Activated T-cell treated with anti-CD3 and anti-CD28 coated beads, Interleukin-2, amount 50 U/mL, for 24 hours (primary cell): ENCODE data around the gene ANKZF1.

Experiments
- DNase-seq: peaks from one replicate; pipeline ENCODE4 v3.0.0-alpha.2; 2020
- H3K27ac Mint-ChIP-seq: 2 replicates; pipeline ENCODE4 v1.8.0; 2020; ENCODE audit warnings: mild to moderate bottlenecking, mixed read lengths
- H3K27me3 Mint-ChIP-seq: 2 replicates; pipeline ENCODE4 v1.8.0; 2020; ENCODE audit warnings: mixed read lengths
- H3K36me3 Mint-ChIP-seq: 2 replicates; pipeline ENCODE4 v1.8.0; 2020; ENCODE audit warnings: low read depth, mixed read lengths
- H3K4me1 Mint-ChIP-seq: 2 replicates; pipeline ENCODE4 v1.8.0; 2020; ENCODE audit warnings: low read depth, mixed read lengths
- H3K4me3 Mint-ChIP-seq: 2 replicates; pipeline ENCODE4 v1.8.0; 2020; ENCODE audit warnings: mild to moderate bottlenecking, moderate library complexity, mixed read lengths
- H3K9me3 Mint-ChIP-seq: 2 replicates; pipeline ENCODE4 v1.8.0; 2020; ENCODE audit warnings: mixed read lengths

The ANKZF1 gene

GRCh38 chr2:219272995-219273394 lies 43.4 kb downstream of the ANKZF1 start:
- H3K4me3 Mint-ChIP-seq = no peak overlapping the region
- H3K27ac Mint-ChIP-seq = no peak overlapping the region
- no peaks in the 10 kb centered on the region for H3K36me3 Mint-ChIP-seq
- no peaks in the 10 kb centered on the region for H3K27me3 Mint-ChIP-seq
- H3K9me3 Mint-ChIP-seq = no peaks in the 10 kb centered on the region
- H3K4me1 Mint-ChIP-seq = peaks cover 11% of the 10 kb centered on the region
- DNase-seq = no peak

- Mint-ChIP-seq H3K27ac (no peak overlapping the region), H3K27me3 (no peaks in the 10 kb centered on the region), H3K4me3 (no peak overlapping the region), H3K4me1 (peaks cover 20% of the 10 kb centered on the region), H3K9me3 (no peaks in the 10 kb centered on the region), H3K36me3 (no peaks in the 10 kb centered on the region)
- DNase-seq = no peak
Observed at GRCh38 chr2:219273937-219274336, 44.3 kb downstream of the ANKZF1 start.

- Mint-ChIP-seq H3K27ac (no peak overlapping the region), H3K27me3 (no peaks in the 10 kb centered on the region)
Observed at GRCh38 chr2:219274361-219274921, 44.8 kb downstream of the ANKZF1 start.

GRCh38 chr2:219277703-219278654 lies 48.4 kb downstream of the ANKZF1 start:
- peak; percentile 88 for DNase-seq
- Mint-ChIP-seq H3K9me3 (no peaks in the 10 kb centered on the region), H3K27me3 (no peaks in the 10 kb centered on the region), H3K4me3 (peak overlapping the region; percentile 86), H3K36me3 (peaks cover 28% of the 10 kb centered on the region), H3K4me1 (peaks cover 41% of the 10 kb centered on the region), H3K27ac (peak overlapping the region; percentile 96)

More at GRCh38 chr2:219274361-219274921, 44.8 kb downstream of the ANKZF1 start:
- Mint-ChIP-seq H3K4me1 (peaks cover 20% of the 10 kb centered on the region), H3K36me3 (no peaks in the 10 kb centered on the region), H3K9me3 (no peaks in the 10 kb centered on the region), H3K4me3 (no peak overlapping the region)
- no peak for DNase-seq

- H3K4me3 Mint-ChIP-seq = peak overlapping the region; percentile 86
- peak overlapping the region; percentile 96 for H3K27ac Mint-ChIP-seq
- H3K4me1 Mint-ChIP-seq = peaks cover 42% of the 10 kb centered on the region
- H3K27me3 Mint-ChIP-seq = no peaks in the 10 kb centered on the region
- peaks cover 35% of the 10 kb centered on the region for H3K36me3 Mint-ChIP-seq
- no peaks in the 10 kb centered on the region for H3K9me3 Mint-ChIP-seq
- no peak for DNase-seq
Observed at GRCh38 chr2:219278655-219279150, 49.1 kb downstream of the ANKZF1 start.

- H3K4me1 Mint-ChIP-seq = peaks cover 43% of the 10 kb centered on the region
- H3K36me3 Mint-ChIP-seq = peaks cover 41% of the 10 kb centered on the region
- no peaks in the 10 kb centered on the region for H3K9me3 Mint-ChIP-seq
- no peaks in the 10 kb centered on the region for H3K27me3 Mint-ChIP-seq
- H3K27ac Mint-ChIP-seq = peak within 1 kb of the TSS; percentile 96
- DNase-seq = peak; percentile 99
- H3K4me3 Mint-ChIP-seq = peak within 1 kb of the TSS; percentile 86
Observed at GRCh38 chr2:219279151-219279915, 49.7 kb downstream of the ANKZF1 start, which contains the start of gene DNAJB2. DNAJB2 (plus strand) TSS chr2:219279366; CDS start chr2:219279834, 468 bp downstream.

GRCh38 chr2:219279916-219280516 lies 50.4 kb downstream of the ANKZF1 start:
- Mint-ChIP-seq H3K9me3 (no peaks in the 10 kb centered on the region), H3K4me1 (peaks cover 43% of the 10 kb centered on the region), H3K36me3 (peaks cover 45% of the 10 kb centered on the region), H3K4me3 (peak overlapping the region; percentile 86), H3K27me3 (no peaks in the 10 kb centered on the region), H3K27ac (peak overlapping the region; percentile 95)
- no peak for DNase-seq

- no peak for DNase-seq
- peak overlapping the region; percentile 86 for H3K4me3 Mint-ChIP-seq
- peaks cover 43% of the 10 kb centered on the region for H3K4me1 Mint-ChIP-seq
- H3K27me3 Mint-ChIP-seq = no peaks in the 10 kb centered on the region
- H3K27ac Mint-ChIP-seq = peak overlapping the region; percentile 95
- H3K9me3 Mint-ChIP-seq = no peaks in the 10 kb centered on the region
- peaks cover 51% of the 10 kb centered on the region for H3K36me3 Mint-ChIP-seq
Observed at GRCh38 chr2:219280651-219281050, 51.0 kb downstream of the ANKZF1 start.

- no peaks in the 10 kb centered on the region for H3K27me3 Mint-ChIP-seq
- peak overlapping the region; percentile 34 for H3K27ac Mint-ChIP-seq
- no peak overlapping the region for H3K4me3 Mint-ChIP-seq
- peaks cover 56% of the 10 kb centered on the region for H3K36me3 Mint-ChIP-seq
- peaks cover 45% of the 10 kb centered on the region for H3K4me1 Mint-ChIP-seq
- no peaks in the 10 kb centered on the region for H3K9me3 Mint-ChIP-seq
- no peak for DNase-seq
Observed at GRCh38 chr2:219281588-219281987, 52.0 kb downstream of the ANKZF1 start.

- no peaks in the 10 kb centered on the region for H3K27me3 Mint-ChIP-seq
- DNase-seq = no peak
- no peak overlapping the region for H3K27ac Mint-ChIP-seq
- H3K4me3 Mint-ChIP-seq = no peak overlapping the region
- no peaks in the 10 kb centered on the region for H3K9me3 Mint-ChIP-seq
- H3K36me3 Mint-ChIP-seq = peaks cover 57% of the 10 kb centered on the region
- peaks cover 40% of the 10 kb centered on the region for H3K4me1 Mint-ChIP-seq
Observed at GRCh38 chr2:219282375-219282774, 52.8 kb downstream of the ANKZF1 start.

GRCh38 chr2:219282943-219283581 lies 53.5 kb downstream of the ANKZF1 start:
- H3K36me3 Mint-ChIP-seq = peaks cover 57% of the 10 kb centered on the region
- no peaks in the 10 kb centered on the region for H3K27me3 Mint-ChIP-seq
- DNase-seq = no peak
- peak overlapping the region; percentile 59 for H3K27ac Mint-ChIP-seq
- peaks cover 33% of the 10 kb centered on the region for H3K4me1 Mint-ChIP-seq
- no peak overlapping the region for H3K4me3 Mint-ChIP-seq
- H3K9me3 Mint-ChIP-seq = no peaks in the 10 kb centered on the region

- H3K4me3 Mint-ChIP-seq = no peak overlapping the region
- H3K27ac Mint-ChIP-seq = no peak overlapping the region
- H3K4me1 Mint-ChIP-seq = peaks cover 23% of the 10 kb centered on the region
- H3K36me3 Mint-ChIP-seq = peaks cover 57% of the 10 kb centered on the region
- H3K27me3 Mint-ChIP-seq = no peaks in the 10 kb centered on the region
- DNase-seq = no peak
- no peaks in the 10 kb centered on the region for H3K9me3 Mint-ChIP-seq
Observed at GRCh38 chr2:219284501-219285372, 55.1 kb downstream of the ANKZF1 start.

- no peaks in the 10 kb centered on the region for H3K9me3 Mint-ChIP-seq
- H3K4me1 Mint-ChIP-seq = peaks cover 16% of the 10 kb centered on the region
- H3K27me3 Mint-ChIP-seq = no peaks in the 10 kb centered on the region
- no peak overlapping the region for H3K4me3 Mint-ChIP-seq
- no peak for DNase-seq
- H3K36me3 Mint-ChIP-seq = peaks cover 54% of the 10 kb centered on the region
- H3K27ac Mint-ChIP-seq = peak overlapping the region; percentile 60
Observed at GRCh38 chr2:219285373-219285735, 55.7 kb downstream of the ANKZF1 start.
